ENCODE data around the gene HUWE1.

DNA sequence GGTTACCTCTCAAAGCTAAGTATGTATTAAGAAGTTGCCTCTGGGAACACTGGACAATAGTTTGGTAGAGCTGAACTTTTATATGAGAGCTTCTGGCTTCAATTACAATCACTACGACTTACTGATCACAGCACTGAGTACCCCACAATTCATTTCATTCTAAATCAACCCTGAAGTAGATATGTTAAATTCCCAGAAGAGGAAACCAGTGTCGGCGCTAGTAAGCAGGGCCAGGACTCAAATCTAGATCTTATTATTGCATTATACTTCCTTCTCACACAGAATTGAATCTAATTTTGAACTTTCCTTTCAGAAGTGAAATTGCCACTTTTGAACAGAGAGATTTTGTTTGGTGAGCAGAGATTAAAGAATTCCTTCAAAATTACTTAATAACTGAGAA is 41.8 kb downstream of the HUWE1 start:
- TF ChIP-seq POLR2A (IDR thresholded peaks at IDR 0.05; ENCODE audit: low read length): no peak
- TF ChIP-seq GATA1 (IDR thresholded peaks at IDR 0.05; ENCODE audit: low read depth, low read length): no peak
